ENCODE data around the gene RGL1.
A peak's percentile ranks its signal among the peaks of the same experiment; 100 is the strongest.

RGL1 gene

GRCh38 chr1:183937611-183938010 lies 132.7 kb downstream of the RGL1 start:
- TF ChIP-seq CTCF (conservative IDR thresholded peaks at IDR 0.05; ENCODE audit: low read length) = no peak
- no peak for TF ChIP-seq EZH2phosphoT487 (IDR thresholded peaks at IDR 0.05; ENCODE audit: borderline replicate concordance)
- no peaks in the 10 kb centered on the region for H3F3A ChIP-seq (ENCODE audit: low read depth)
- H3K9me2 ChIP-seq (replicated peaks; ENCODE audit: low read depth, low read length) = no peaks in the 10 kb centered on the region
- no peak overlapping the region for H3K9ac ChIP-seq (ENCODE audit: low read depth, low read length, poor library complexity, severe bottlenecking)
- no peaks in the 10 kb centered on the region for H3K79me2 ChIP-seq (ENCODE audit: insufficient read depth, low read length)
- H2AFZ ChIP-seq (ENCODE audit: low read length) = no peak overlapping the region
- no peak overlapping the region for H3K4me3 ChIP-seq (ENCODE audit: low read length, poor library complexity, severe bottlenecking)
- no peaks in the 10 kb centered on the region for H3K27me3 ChIP-seq (ENCODE audit: insufficient read depth, low read length, poor library complexity, severe bottlenecking)
- H3K4me1 ChIP-seq (ENCODE audit: insufficient read depth, low read length, poor library complexity, severe bottlenecking) = peaks cover 7% of the 10 kb centered on the region
- no peak overlapping the region for H3K4me2 ChIP-seq (ENCODE audit: low read depth, low read length, poor library complexity, severe bottlenecking)
- H3K9me3 ChIP-seq (ENCODE audit: insufficient read depth, low read depth, low read length) = no peaks in the 10 kb centered on the region
- H3K36me3 ChIP-seq (ENCODE audit: insufficient read depth, low read length) = no peaks in the 10 kb centered on the region
- no peaks in the 10 kb centered on the region for H4K20me1 ChIP-seq (ENCODE audit: insufficient read depth, low read length, poor library complexity, severe bottlenecking)

GRCh38 chr1:183941001-183941400 lies 136.1 kb downstream of the RGL1 start:
- H3K4me3 ChIP-seq (ENCODE audit: low read length, poor library complexity, severe bottlenecking) = no peak overlapping the region
- no peaks in the 10 kb centered on the region for H3F3A ChIP-seq (ENCODE audit: low read depth)
- no peak overlapping the region for H2AFZ ChIP-seq (ENCODE audit: low read length)
- H4K20me1 ChIP-seq (ENCODE audit: insufficient read depth, low read length, poor library complexity, severe bottlenecking) = no peaks in the 10 kb centered on the region
- TF ChIP-seq EZH2phosphoT487 (IDR thresholded peaks at IDR 0.05; ENCODE audit: borderline replicate concordance) (no peak), CTCF (conservative IDR thresholded peaks at IDR 0.05; ENCODE audit: low read length) (no peak)
- no peak overlapping the region for H3K9ac ChIP-seq (ENCODE audit: low read depth, low read length, poor library complexity, severe bottlenecking)
- H3K36me3 ChIP-seq (ENCODE audit: insufficient read depth, low read length) = no peaks in the 10 kb centered on the region
- no peaks in the 10 kb centered on the region for H3K27me3 ChIP-seq (ENCODE audit: insufficient read depth, low read length, poor library complexity, severe bottlenecking)
- H3K4me1 ChIP-seq (ENCODE audit: insufficient read depth, low read length, poor library complexity, severe bottlenecking) = peaks cover 18% of the 10 kb centered on the region
- H3K79me2 ChIP-seq (ENCODE audit: insufficient read depth, low read length) = no peaks in the 10 kb centered on the region
- no peaks in the 10 kb centered on the region for H3K9me3 ChIP-seq (ENCODE audit: insufficient read depth, low read depth, low read length)
- H3K9me2 ChIP-seq (replicated peaks; ENCODE audit: low read depth, low read length) = no peaks in the 10 kb centered on the region
- no peak overlapping the region for H3K4me2 ChIP-seq (ENCODE audit: low read depth, low read length, poor library complexity, severe bottlenecking)

- H3K9ac ChIP-seq (ENCODE audit: low read depth, low read length, poor library complexity, severe bottlenecking) = peak overlapping the region; percentile 11
- no peaks in the 10 kb centered on the region for H3K27me3 ChIP-seq (ENCODE audit: insufficient read depth, low read length, poor library complexity, severe bottlenecking)
- peak overlapping the region; percentile 65; the same call in 1 of the 2 replicates for H2AFZ ChIP-seq (ENCODE audit: low read length)
- H3K79me2 ChIP-seq (ENCODE audit: insufficient read depth, low read length) = no peaks in the 10 kb centered on the region
- no peaks in the 10 kb centered on the region for H3K36me3 ChIP-seq (ENCODE audit: insufficient read depth, low read length)
- H3K4me1 ChIP-seq (ENCODE audit: insufficient read depth, low read length, poor library complexity, severe bottlenecking) = peaks cover 14% of the 10 kb centered on the region
- no peaks in the 10 kb centered on the region for H3K9me2 ChIP-seq (replicated peaks; ENCODE audit: low read depth, low read length)
- H3K4me3 ChIP-seq (ENCODE audit: low read length, poor library complexity, severe bottlenecking) = peak overlapping the region; percentile 47
- no peaks in the 10 kb centered on the region for H4K20me1 ChIP-seq (ENCODE audit: insufficient read depth, low read length, poor library complexity, severe bottlenecking)
- TF ChIP-seq CTCF (conservative IDR thresholded peaks at IDR 0.05; ENCODE audit: low read length) (peak; percentile 48), EZH2phosphoT487 (IDR thresholded peaks at IDR 0.05; ENCODE audit: borderline replicate concordance) (no peak)
- no peaks in the 10 kb centered on the region for H3F3A ChIP-seq (ENCODE audit: low read depth)
- H3K9me3 ChIP-seq (ENCODE audit: insufficient read depth, low read depth, low read length) = no peaks in the 10 kb centered on the region
- peak overlapping the region; percentile 61 for H3K4me2 ChIP-seq (ENCODE audit: low read depth, low read length, poor library complexity, severe bottlenecking)
These were observed 138.2 kb downstream of the RGL1 start for GRCh38 chr1:183942933-183943693.
